ENCODE measurements around the gene DIAPH2. TPM values are rescaled to one million over a fixed set of nuclear protein-coding genes. Genes with fewer than 3 reads are reported as not detected.

DIAPH2 gene
- total and polyA plus RNA-seq, 4 donors = 7.2 to 57.6 (median 15.5) TPM

- Histone ChIP-seq H3K36me3 (ENCODE audit: control insufficient read depth in 4 of 4, insufficient read depth in 4 of 4, low read length in 4 of 4) (no peaks in the 10 kb centered on the region), H3K4me3 (no peak overlapping the region), H3K9ac (ENCODE audit: insufficient read depth in 1 of 2, low read length in 2 of 2) (no peak overlapping the region), H3K9me3 (ENCODE audit: control insufficient read depth in 4 of 4, insufficient read depth in 3 of 4, low read length in 3 of 4) (no peaks in the 10 kb centered on the region), H3K4me1 (ENCODE audit: control insufficient read depth in 5 of 5, insufficient read depth in 5 of 5, low read length in 5 of 5) (no peaks in the 10 kb centered on the region), H3K27ac (ENCODE audit: low read depth in 1 of 2, low read length in 1 of 2) (no peak overlapping the region), H3K27me3 (ENCODE audit: control insufficient read depth in 3 of 3, insufficient read depth in 3 of 3, low read length in 2 of 3) (peaks cover 0 to 14% (median 6%) of the 10 kb centered on the region in 3 donors)
- no peak for ATAC-seq (ENCODE audit: insufficient read depth, low FRiP score)
- no peak for DNase-seq
- no peak for TF ChIP-seq CTCF (IDR thresholded peaks at IDR 0.05; ENCODE audit: control extremely low read depth, extremely low read depth)
- WGBS, 2 donors = 87 to 91% methylated on average over 6 of the region's 6 CpGs
Observed at GRCh38 chrX:97132664-97133415, 448.2 kb downstream of the DIAPH2 start.

- Histone ChIP-seq H3K27me3 (ENCODE audit: control insufficient read depth in 3 of 3, insufficient read depth in 3 of 3, low read length in 2 of 3) (peaks cover 0 to 14% (median 2%) of the 10 kb centered on the region in 3 donors), H3K9ac (ENCODE audit: insufficient read depth in 1 of 2, low read length in 2 of 2) (no peak overlapping the region), H3K4me1 (ENCODE audit: control insufficient read depth in 5 of 5, insufficient read depth in 5 of 5, low read length in 5 of 5) (no peaks in the 10 kb centered on the region), H3K36me3 (ENCODE audit: control insufficient read depth in 4 of 4, insufficient read depth in 4 of 4, low read length in 4 of 4) (no peaks in the 10 kb centered on the region), H3K4me3 (no peak overlapping the region), H3K9me3 (ENCODE audit: control insufficient read depth in 4 of 4, insufficient read depth in 3 of 4, low read length in 3 of 4) (no peaks in the 10 kb centered on the region), H3K27ac (ENCODE audit: low read depth in 1 of 2, low read length in 1 of 2) (no peak overlapping the region)
- ATAC-seq (ENCODE audit: insufficient read depth, low FRiP score) (no peak), DNase-seq (no peak)
- no peak for TF ChIP-seq CTCF (IDR thresholded peaks at IDR 0.05; ENCODE audit: control extremely low read depth, extremely low read depth)
- WGBS, 2 donors = 90 to 100% methylated on average over 1 of the region's 1 CpG
Observed at GRCh38 chrX:97145934-97146333, 461.3 kb downstream of the DIAPH2 start.

GRCh38 chrX:97155816-97156215, 471.2 kb downstream of the DIAPH2 start:
- Histone ChIP-seq H3K4me1 (ENCODE audit: control insufficient read depth in 5 of 5, insufficient read depth in 5 of 5, low read length in 5 of 5) (no peaks in the 10 kb centered on the region), H3K27ac (ENCODE audit: low read depth in 1 of 2, low read length in 1 of 2) (no peak overlapping the region), H3K9me3 (ENCODE audit: control insufficient read depth in 4 of 4, insufficient read depth in 3 of 4, low read length in 3 of 4) (no peaks in the 10 kb centered on the region), H3K9ac (ENCODE audit: insufficient read depth in 1 of 2, low read length in 2 of 2) (no peak overlapping the region), H3K36me3 (ENCODE audit: control insufficient read depth in 4 of 4, insufficient read depth in 4 of 4, low read length in 4 of 4) (no peaks in the 10 kb centered on the region), H3K4me3 (no peak overlapping the region), H3K27me3 (ENCODE audit: control insufficient read depth in 3 of 3, insufficient read depth in 3 of 3, low read length in 2 of 3) (peaks cover 0 to 16% (median 10%) of the 10 kb centered on the region in 3 donors)
- TF ChIP-seq CTCF (IDR thresholded peaks at IDR 0.05; ENCODE audit: control extremely low read depth, extremely low read depth) = no peak
- ATAC-seq (ENCODE audit: insufficient read depth, low FRiP score) (no peak), DNase-seq (no peak)
- 50 to 61% methylated on average over 1 of the region's 1 CpG for WGBS, 2 donors
